ENCODE data around the gene GSTM2. TPM values are rescaled to one million over a fixed set of nuclear protein-coding genes. Genes with fewer than 3 reads are reported as not detected.
A peak's percentile ranks its signal among the peaks of the same experiment; 100 is the strongest.

The GSTM2 gene
- total RNA-seq, 4 donors from 2014 or later: 32.1 to 154 (median 72.1) TPM

DNA sequence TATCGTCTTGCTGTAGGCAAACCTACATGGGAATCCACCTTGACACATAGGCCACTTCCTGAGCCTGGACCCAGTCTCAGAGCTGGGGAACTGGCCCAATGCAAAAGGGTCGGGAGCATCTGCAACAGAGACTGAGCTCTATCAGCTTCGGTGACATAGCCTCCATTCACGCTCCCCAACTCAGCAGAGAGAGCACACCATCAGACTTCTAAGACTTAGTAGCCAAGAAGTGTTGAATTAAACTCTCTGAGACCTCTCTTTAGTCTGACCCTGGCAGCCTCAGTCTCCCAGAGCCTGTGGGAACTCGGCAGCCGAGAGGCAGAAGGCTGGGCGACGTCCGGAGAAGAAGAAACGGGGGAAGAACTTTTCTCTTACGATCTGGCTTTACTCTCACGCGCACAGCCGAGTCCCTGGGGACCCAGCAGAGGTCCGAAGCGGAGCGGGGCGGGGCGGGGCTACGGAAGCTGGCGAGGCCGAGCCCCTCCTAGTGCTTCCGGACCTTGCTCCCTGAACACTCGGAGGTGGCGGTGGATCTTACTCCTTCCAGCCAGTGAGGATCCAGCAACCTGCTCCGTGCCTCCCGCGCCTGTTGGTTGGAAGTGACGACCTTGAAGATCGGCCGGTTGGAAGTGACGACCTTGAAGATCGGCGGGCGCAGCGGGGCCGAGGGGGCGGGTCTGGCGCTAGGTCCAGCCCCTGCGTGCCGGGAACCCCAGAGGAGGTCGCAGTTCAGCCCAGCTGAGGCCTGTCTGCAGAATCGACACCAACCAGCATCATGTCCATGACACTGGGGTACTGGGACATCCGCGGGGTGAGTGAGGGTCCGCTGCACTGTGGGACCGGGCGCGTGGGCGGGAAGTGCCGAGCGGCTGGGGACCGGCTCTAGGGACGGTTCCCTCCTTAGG, 12.0 kb upstream of the GSTM2 start, which contains the start of gene GSTM4:
Gene GSTM4, plus strand, starts transcription at position 485 of the 905 bp plus-strand sequence. Its CDS starts 291 bp downstream, at position 776.
- DNase-seq: peak; percentile 88
- Histone ChIP-seq H3K9me3 (no peaks in the 10 kb centered on the region), H3K27me3 (no peaks in the 10 kb centered on the region), H3K36me3 (no peaks in the 10 kb centered on the region), H3K4me1 (no peaks in the 10 kb centered on the region), H3K4me3 (peak within 1 kb of the TSS; percentile 48 to 54), H3K27ac (peak within 1 kb of the TSS; percentile 82 to 88)
- intact Hi-C loops (cut with DNase I; ENCODE audit: low total_unique reads): loop anchor here (10.0 kb wide), 1 partner anchor 329 kb away; the partner anchor contains the start of gene AHCYL1
- TF ChIP-seq POLR2A (IDR thresholded peaks at IDR 0.05): peak in 1 of 2 donors; percentile 43
- TF ChIP-seq, protein P1, sequence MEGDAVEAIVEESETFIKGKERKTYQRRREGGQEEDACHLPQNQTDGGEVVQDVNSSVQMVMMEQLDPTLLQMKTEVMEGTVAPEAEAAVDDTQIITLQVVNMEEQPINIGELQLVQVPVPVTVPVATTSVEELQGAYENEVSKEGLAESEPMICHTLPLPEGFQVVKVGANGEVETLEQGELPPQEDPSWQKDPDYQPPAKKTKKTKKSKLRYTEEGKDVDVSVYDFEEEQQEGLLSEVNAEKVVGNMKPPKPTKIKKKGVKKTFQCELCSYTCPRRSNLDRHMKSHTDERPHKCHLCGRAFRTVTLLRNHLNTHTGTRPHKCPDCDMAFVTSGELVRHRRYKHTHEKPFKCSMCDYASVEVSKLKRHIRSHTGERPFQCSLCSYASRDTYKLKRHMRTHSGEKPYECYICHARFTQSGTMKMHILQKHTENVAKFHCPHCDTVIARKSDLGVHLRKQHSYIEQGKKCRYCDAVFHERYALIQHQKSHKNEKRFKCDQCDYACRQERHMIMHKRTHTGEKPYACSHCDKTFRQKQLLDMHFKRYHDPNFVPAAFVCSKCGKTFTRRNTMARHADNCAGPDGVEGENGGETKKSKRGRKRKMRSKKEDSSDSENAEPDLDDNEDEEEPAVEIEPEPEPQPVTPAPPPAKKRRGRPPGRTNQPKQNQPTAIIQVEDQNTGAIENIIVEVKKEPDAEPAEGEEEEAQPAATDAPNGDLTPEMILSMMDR (IDR thresholded peaks at IDR 0.05): peak; percentile 13 to 35 (median 20)

DNA sequence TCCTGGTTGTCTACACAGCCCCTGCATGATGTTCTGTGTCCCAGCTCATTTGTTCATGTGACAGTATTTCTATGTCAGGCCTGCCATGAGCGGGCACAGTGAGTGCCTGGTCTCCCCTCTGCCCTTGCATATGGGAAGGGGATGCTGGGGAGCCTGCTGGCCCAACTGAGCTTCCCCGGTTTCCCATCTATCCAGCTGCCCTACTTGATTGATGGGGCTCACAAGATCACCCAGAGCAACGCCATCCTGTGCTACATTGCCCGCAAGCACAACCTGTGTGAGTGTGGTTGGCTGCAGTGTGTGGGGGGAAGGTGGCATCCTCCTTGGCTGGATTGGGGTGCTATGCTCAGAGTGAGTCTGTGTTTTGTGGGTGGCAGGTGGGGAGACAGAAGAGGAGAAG, 10.5 kb upstream of the GSTM2 start:
- Histone ChIP-seq H3K27ac (no peak overlapping the region), H3K27me3 (no peaks in the 10 kb centered on the region), H3K9me3 (no peaks in the 10 kb centered on the region), H3K4me3 (no peak overlapping the region), H3K4me1 (no peaks in the 10 kb centered on the region), H3K36me3 (no peaks in the 10 kb centered on the region)
- intact Hi-C loops (cut with DNase I; ENCODE audit: low total_unique reads): loop anchor here (10.0 kb wide), 1 partner anchor 327 kb away; the partner anchor contains the start of gene AHCYL1
- TF ChIP-seq, protein P1 (IDR thresholded peaks at IDR 0.05): no peak
- no peak for TF ChIP-seq POLR2A (IDR thresholded peaks at IDR 0.05)
- DNase-seq: no peak

DNA sequence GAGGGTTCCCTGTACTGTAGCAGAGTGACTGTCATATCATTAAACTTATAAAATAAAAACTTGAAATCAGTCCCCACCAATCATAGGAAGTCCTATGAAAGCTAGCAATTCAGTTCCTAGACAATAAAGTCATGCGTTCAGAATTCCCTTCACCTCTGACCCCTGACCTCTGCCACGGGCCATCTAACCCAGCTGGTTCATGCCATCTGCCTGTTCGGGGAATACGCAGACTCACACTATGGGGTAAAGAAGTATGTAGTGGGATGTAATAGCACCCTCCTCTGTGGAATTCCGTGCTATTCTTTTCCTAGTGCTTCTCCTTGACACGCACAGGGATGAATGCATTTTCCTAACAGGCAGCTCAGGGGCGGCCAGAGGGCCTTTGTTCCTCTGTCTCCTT, 9.9 kb upstream of the GSTM2 start:
- intact Hi-C loops (cut with DNase I; ENCODE audit: low total_unique reads): loop anchor here (10.0 kb wide), 1 partner anchor 327 kb away; the partner anchor contains the start of gene AHCYL1
- Histone ChIP-seq H3K4me1 (no peaks in the 10 kb centered on the region), H3K4me3 (no peak overlapping the region), H3K27ac (no peak overlapping the region), H3K27me3 (no peaks in the 10 kb centered on the region), H3K36me3 (no peaks in the 10 kb centered on the region), H3K9me3 (no peaks in the 10 kb centered on the region)
- DNase-seq: no peak
- TF ChIP-seq, protein P1 (IDR thresholded peaks at IDR 0.05): no peak

GRCh38 chr1:109658533-109659042, 9.3 kb upstream of the GSTM2 start:
- H3K4me3 ChIP-seq: no peak overlapping the region
- intact Hi-C loops (cut with DNase I; ENCODE audit: low total_unique reads): loop anchor here (10.0 kb wide), 1 partner anchor 326 kb away; the partner anchor contains the start of gene AHCYL1
- no peak for DNase-seq
- TF ChIP-seq, protein P1 (IDR thresholded peaks at IDR 0.05): no peak
- H3K4me1 ChIP-seq: no peaks in the 10 kb centered on the region
- no peaks in the 10 kb centered on the region for H3K27me3 ChIP-seq
- no peak overlapping the region for H3K27ac ChIP-seq
- no peaks in the 10 kb centered on the region for H3K9me3 ChIP-seq
- H3K36me3 ChIP-seq: no peaks in the 10 kb centered on the region

GRCh38 chr1:109659145-109659544, 8.7 kb upstream of the GSTM2 start:
- Histone ChIP-seq H3K4me3 (no peak overlapping the region), H3K36me3 (no peaks in the 10 kb centered on the region), H3K9me3 (no peaks in the 10 kb centered on the region), H3K27ac (no peak overlapping the region), H3K4me1 (no peaks in the 10 kb centered on the region), H3K27me3 (no peaks in the 10 kb centered on the region)
- TF ChIP-seq POLR2A (IDR thresholded peaks at IDR 0.05): no peak
- TF ChIP-seq, protein P1 (IDR thresholded peaks at IDR 0.05): no peak
- no peak for DNase-seq
- intact Hi-C loops (cut with DNase I; ENCODE audit: low total_unique reads): loop anchor here (10.0 kb wide), 1 partner anchor 326 kb away; the partner anchor contains the start of gene AHCYL1
